GM21381 (cell line): Measurements from ENCODE around the gene TRPM3.

ENCODE experiments used
- ATAC-seq: cut with Tn5 transposase; IDR thresholded peaks from one replicate; pipeline ENCODE4 v1.9.1; 2021; ENCODE audit warnings: mild to moderate bottlenecking, moderate library complexity; ENCODE audit not compliant: unreplicated experiment

TRPM3 gene

DNA sequence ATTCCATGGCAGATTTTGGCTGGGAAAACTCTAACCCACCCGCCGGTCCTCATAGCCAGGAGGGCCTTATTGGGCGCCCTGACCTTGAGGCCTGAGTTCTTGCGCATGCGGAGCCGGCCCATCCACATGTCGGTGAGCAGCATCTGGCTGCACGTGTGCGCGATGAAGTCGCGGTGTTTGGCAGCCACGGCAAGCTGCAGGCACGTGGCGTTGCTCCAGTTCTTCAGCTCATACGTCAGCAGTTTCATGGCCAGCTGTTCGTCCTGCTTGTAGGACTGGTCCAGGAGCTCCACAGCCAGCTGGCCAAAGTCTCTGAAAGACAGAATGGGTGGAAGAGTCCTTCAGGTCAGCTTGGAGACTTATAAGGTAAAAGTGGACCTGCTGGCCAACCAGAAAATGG lies 502.6 kb downstream of the TRPM3 start:
- ATAC-seq = no peak

DNA sequence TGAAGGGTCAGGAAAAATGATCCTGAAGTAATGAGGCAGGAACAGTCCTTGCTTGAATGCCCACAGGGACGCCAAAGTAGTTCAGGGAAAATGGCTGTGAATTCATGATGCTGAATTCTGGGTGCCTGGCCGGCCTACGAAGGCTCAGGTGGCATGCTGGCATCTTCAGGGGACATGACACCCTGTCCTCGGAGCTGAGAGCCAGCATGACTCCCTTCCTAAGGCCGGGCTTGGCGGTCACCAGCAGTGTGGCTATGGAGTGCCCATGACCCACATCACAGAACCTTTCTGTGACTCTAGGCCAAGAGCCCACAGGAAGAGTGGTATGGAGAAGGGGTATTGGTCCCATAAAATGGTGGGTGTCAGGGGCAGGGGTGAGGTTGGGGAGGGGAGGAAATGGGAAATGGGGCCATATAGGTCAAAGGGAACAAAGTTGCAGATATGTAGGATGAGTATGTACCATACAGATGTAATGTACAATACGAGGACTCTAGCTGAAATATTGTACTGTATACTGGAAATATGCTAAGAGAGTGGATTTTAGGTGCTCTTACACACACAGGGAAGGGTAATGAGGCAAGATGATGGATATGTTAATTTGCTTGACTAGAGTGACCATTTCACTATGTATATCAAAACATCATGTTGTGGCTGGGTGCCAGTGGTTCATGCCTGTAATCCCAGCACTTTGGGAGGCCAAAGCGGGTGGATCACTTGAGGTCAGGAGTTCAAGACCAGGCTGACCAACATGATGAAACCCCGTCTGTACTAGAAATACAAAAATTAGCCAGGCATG lies 504.2 kb downstream of the TRPM3 start:
- no peak for ATAC-seq

DNA sequence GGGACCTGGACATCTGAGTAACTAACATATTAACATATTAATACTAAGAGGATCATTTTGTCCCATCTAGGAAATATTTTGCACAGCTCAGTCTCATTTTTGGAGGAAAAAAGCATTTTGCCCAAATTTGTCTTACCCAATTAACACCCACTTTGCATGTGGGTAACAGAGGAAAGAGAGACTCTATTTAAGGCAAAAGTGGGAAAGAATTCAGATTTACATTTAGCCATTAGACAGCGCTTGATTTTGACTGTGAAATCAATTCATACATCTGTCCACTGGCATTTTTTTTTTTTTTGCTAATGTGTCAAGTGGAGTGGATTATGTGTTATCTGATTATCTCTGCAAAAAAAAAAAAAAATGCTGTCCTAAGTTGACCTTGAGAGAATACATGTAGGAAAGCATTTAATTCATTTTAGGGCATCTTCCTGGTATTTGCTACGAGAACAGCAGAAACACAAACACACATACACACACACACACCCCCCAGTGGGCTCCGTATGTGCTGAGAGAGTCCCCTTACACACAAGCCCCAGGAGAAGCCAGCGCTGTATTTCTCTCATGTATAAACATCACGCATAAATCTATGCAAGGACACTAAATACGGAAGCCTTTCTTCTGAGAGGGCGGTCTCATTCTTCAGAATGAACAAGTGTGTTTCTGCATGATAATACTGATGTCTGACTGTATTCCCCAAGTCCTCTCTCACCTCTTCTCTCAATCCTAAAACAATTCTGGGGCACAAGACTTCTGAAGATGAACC lies 505.0 kb downstream of the TRPM3 start:
- no peak for ATAC-seq

DNA sequence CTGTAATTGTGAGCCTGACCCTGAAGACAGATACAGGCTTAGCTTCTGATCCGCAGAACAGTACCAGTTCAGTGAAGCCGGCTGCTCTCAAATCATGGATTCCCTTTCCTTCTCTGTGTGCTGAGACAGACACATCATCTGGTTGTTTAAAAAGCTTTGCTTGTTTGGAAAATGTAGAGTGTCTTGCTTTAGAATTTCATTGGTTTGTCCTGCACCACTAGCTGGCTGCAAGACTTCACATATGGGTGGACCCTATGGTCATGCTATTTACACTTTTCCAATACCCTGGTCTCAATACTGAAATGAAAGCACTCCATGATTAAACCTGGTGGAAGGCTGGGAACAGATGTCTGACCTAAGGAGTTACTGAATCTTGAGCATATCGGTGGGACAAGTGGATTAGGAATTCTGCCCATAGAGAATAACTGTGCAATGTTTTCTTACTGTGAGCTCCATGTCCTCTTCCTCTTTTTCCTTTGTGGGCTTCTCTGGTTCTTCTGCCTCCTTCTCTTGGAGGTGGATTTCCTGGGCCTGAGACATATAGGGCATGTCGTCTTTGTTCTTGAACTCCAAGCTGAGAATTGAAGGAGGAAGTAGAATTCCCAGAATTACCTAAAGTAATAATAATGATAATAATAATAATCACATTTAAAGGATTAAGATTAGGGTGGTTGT lies 505.8 kb downstream of the TRPM3 start:
- no peak for ATAC-seq

DNA sequence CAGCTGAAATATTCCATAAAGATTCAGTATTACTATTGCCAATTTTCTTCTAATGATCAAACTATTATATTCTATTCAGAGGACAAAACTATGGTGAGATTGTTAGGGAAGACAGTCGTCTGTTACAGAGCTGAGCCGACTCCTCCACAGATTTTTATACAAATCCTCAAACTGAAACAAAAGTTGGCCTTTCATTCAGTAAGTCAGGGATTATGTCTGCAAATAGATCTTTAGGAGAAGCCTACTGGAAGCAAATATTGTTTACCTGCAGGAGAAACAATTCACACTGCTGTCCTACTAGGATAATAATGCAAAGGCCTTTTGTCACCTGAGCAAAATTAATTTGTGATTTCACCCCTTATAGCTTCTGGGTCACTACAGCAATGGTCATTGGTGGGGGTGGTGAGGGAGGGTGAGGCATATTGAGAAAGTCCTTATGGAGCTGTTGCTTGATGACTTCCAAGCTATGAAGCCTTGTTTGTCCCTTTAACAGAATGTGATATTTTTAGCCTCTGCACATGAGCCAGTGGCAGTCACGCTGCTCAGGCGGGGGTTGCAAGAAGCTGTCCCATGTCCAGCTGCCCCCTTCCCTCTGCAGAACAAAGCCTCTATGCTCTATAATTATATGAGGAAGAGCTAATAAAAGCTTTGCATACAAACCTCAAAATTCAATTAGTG lies 506.5 kb downstream of the TRPM3 start:
- no peak for ATAC-seq

DNA sequence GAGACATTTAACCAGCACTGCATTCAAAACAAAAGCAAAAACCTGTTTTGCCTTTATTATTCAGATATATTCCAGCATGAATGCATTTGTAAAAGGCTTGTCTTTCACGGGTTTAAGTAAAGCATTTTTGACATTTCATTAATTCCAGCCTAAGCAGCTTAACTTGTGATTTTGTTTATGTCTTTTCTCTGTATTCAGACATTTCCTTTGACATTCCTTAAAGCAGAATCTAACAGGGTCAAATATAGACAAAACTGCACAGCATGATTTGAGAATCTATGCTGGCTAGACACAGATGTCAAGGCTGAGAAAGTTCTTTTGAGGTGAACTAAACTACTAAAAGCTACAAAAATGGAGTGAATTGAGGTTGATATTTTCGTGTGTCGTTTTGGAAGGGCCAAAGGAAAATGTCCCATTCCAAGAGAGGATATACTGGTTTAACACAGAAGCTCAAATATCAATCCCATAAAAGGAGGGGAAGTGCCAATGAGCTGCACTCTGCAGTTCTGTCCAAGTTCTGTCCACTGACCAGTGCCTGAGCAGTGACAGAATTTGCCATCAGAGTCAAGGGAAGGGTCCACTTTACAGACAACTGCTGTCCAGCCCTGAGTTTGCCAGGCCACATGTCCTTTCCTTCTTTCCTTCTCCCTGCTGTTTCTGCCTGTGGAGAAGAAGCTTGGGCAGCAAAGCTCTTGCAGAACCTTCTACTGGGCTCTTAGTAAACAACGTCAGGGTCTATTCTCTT lies 508.2 kb downstream of the TRPM3 start:
- no peak for ATAC-seq

DNA sequence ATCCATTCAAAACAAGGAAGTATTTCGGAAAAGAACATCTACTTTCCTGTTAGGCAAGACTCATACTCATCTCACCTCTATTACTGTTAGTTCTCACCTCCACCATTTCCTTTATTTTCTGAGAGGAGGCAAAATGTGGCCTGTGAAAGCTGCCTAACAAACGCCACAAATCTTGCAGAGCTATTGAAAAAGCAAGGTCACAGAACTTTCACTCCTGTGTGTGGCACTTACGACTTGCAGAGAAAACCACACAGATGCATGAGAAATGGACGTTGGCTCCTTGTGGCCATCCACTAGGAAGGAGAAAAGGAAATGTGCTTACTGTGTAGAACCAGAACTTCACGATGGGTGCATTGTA lies 511.2 kb downstream of the TRPM3 start:
- no peak for ATAC-seq

DNA sequence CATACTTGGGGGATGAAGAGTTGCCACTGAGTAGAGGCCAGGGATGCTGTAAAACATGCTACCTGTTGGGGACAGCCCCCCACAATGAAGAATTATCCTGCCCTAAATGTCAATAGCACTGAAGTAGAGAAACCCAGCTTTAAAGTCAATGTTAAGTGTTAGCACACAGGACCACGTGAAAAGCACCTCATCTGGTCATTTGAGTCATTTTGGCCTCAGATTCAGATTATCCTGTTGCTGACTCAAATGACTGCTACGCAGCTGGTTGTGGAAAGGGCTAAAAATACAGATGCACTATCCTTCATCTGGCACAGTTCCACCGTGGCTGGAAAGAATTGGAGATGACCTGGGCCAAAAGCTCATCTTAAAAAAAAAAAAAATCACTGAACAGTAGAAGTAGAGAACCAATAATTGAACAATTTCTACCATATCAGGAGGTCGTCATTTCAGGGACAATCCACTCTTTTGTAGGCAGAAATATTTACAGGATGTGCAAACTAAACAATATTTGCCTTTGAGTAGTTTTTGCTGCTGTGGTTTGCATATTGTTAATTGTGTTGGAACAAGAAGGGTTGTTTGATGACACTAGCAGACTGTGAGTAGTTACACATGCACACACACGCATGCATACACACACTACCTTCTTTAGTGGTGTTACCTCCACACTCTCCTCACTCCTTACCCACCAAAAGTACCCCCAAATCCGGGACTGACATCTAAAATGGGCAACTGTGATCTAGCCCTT lies 511.7 kb downstream of the TRPM3 start:
- no peak for ATAC-seq

DNA sequence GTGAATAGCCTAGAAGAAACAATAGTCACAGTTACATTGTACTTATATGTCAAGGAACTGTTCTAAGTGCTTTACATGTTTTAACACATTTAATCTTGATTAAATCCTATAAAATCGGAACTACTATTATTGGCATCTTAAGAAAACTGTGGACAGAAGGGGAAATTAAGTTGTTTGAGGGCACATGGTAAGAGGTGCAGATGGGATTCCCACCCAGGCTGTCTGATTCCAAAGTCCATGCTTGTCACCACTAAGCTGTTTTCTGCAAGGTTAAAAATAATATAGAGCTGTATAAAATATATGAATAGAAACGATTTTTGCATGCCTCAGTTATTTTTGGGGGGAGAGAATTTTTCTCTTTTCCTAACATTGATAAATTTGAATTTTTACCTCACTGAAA lies 512.4 kb downstream of the TRPM3 start:
- ATAC-seq = no peak

DNA sequence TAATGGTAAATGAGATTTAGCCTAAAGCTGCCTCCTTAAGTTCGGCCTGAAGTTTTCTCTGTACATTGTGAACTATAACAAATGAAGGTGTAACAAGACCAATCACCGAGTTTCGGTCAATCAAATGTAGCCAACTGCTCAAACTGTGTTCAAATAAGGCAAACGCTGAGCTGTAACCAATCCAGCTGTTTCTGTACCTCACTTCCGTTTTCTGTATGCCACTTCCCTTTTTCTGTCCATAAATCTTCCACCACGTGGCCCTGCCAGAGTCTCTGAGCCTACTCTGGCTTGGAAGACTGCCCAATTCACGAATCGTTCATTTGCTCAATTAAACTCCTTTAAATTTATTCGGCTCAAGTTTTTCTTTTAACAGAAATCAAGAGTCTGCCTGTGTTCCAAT lies 513.5 kb downstream of the TRPM3 start:
- ATAC-seq = no peak

DNA sequence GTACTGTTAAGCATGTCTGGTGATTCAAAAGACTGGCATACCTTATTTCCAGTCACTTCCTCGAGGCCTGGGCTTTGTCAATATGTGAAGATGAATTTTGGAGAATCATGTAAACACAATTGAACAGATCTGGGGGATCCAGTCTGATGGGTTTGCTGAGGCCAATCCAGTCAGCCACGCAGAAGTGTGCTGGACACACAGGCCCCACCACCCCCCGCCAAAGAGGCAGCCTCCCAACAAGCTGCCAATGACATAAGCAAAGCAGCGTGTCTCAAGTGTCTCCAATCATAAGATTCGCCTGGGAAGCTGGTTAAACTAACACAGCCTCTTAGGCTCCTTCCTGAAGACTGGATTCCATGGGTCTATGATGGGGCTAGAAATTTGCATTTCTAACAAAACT lies 514.1 kb downstream of the TRPM3 start:
- no peak for ATAC-seq

DNA sequence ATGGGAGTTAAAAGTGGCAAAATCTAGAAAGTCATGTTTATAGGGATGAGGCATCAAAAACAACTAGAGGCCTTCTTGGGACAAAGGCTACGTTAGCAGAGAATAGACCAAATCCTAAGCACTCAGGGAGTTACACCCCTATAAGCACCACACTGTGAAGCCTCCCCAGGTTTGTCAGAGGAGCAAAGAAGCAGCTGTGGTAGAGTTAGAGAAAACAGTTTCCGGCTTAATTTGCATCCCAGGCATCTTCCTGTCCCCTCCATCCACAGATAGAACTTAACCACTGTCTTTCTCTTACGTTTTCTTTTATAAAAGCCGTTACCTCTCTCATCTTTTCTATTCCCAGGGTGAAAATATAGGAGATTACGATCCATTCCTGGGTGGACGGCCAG lies 518.4 kb downstream of the TRPM3 start:
- no peak for ATAC-seq

DNA sequence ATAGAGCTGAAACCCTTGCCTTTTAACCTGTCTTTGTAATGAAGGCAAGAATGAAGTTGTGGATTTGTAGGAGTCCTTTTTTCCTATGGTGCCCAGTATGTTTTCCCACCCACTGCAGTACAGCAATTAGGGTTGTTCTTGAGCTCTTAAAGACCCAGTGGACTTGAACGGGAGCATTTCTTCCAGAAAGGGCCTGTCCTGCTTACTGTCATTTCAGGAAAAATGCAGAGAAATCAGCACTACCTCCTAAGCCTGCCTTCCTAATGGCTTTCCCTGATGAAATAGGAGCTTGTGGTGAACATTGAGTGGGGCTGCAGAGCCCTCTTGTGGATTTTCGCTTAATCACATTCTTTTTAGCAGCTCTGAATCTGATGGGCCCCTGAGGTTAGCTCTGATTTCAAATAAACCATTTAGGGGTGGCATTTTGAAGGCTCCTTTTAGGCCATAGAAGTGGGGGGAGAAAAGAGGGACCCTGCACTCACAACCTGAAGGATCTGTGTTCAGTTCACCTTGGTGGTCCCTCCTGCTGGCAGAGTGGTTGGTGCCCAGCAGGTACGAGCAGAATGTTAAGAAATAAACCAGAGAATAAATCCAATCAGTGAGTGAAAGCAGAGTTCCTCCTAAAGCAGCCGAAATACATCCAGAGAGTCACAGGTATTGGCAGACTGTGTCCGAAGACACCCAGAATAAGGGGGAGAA lies 519.0 kb downstream of the TRPM3 start:
- ATAC-seq = peak; percentile 80

DNA sequence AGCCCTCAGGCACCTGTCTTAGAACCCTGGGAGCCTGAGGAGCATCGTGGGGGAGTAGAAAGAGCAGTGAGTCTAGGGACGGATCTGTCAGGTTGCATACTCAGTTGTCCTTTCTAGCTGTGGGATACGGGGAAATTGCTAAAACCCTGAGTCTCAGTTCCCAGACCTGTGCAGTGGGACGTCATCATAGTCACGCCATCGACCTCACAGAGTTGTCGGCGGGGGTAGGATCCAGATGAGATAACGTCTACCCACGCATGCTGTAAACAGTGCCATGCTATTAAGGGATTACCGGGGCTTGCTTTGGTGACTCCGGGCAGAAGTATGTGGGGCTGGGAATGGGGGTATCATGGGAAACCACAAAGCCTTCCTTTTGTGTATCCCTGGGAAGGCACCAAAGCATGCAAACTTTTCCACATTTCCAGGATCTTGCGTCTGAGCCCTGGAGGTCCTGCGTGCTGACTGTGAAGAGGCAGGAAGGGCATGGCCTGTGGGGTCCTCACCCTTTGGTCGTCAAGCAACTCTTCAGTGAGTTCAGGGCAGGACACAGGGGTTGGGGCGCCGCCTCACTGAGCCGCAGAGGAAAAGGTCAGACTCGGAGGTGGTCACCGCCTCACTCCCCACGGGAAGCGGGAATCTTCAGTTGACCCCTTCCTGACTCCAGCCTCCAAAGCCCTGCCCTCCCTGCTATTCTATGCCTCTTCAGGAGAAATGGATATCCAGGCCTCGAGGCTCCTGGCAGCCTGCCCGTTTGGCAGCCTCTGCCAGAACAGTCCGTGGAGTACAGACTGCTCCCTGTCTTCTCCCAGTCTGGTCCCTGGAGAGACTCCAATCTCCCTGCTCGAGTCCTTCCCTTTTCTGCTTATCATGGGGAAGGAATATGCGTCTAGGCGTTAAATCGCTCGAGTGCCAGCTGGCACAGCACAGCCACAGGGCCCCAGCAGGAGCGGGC lies 520.1 kb downstream of the TRPM3 start:
- no peak for ATAC-seq

DNA sequence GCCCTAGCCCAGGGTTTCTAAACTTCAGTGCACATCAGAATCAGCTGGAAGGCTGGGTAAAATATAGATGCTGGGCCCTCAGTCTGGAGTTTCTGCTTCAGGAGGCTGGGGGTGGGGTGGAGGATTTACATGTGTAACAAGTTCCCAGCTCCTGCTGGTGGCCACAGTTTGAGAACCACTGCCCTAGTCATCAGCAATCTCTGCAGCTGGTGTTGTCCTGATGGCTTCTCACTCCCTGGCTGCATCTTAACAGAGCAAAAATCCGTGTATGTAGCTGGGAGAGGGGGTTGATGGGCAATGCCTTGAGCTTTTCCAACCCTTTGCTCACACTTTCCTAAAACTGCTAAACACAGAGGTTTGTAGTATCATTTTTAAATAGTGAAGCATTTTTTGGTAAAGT lies 520.9 kb downstream of the TRPM3 start:
- ATAC-seq = no peak

DNA sequence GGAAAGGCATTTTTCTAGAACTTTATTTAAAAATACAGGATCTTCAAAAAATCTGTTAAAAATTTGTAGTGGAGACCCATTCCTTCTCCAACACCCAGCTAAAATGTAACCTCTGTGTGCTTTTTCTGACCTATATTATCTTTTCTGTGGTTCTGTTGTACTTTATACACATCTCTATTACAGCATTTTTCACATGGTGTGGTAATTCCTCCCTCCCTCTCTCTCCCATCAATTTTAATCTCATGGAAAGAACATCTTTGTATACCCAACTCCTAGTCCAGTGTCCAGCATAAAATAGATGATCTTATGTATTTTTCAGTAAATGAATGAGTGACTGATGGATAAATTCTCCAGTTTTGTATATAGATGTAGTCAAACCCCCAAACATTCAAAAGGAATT lies 523.5 kb downstream of the TRPM3 start:
- ATAC-seq = no peak

DNA sequence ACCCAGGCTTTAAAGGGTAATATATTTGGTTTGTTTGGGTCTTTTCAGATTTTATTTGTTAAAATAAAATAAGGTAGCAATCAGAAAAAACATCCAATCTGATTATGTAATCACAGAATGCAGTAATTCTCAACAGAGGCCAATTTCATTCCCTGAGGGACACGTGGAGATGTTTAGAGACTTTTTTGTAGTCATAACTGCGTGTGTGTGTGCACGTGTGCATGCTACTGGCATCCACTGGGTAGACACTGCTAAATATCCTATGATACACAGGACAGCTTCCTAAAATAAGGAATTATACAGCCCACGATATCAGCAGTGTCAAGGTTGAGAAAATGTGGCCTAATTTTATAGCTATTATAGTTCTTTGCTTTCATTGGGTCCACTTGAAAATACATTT lies 526.2 kb downstream of the TRPM3 start:
- ATAC-seq = no peak

DNA sequence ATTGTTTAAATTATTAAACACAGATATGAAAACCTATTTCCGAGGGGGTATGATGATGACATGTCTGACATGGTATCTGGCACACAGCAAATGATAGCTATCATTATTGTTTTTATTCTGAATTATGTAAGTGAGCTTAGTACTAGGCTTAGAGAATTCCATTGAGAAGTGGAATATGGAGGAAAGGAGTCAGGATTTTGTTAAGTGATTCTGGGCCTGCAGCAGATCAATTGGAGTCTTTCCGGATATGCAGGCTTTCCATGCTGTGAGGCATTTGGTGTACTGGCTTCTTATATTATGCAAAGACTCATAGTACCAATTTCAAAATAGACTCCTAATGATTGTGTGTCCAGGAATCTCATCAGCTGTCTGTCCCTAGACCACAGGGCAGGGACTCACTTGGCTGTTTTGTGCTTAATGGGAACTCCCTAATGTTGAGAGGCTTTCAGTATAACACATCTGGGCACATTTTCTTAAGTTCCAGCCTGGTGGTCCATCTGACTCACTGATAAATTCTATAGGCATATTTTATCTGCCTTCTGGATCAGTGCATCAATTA lies 527.0 kb downstream of the TRPM3 start:
- no peak for ATAC-seq
